Naive B cell (primary cell): ENCODE results near the gene SRRM4. TPM values are rescaled to one million over a fixed set of nuclear protein-coding genes. Genes with fewer than 3 reads are reported as not detected.

Source experiments
- ATAC-seq, 2 donors: fragments of 150-1000 bp; cut with Tn5 transposase; 2 replicates each; pipeline ENCODE4 v1.10.0; 2021; ENCODE audit warnings: low read depth in 2 of 2, mild to moderate bottlenecking in 2 of 2, moderate library complexity in 2 of 2
- DNase-seq: peaks from one replicate; pipeline ENCODE4 v3.0.0; 2022
- H3K27ac Mint-ChIP-seq, 6 donors: one replicate each; pipeline ENCODE4 v1.8.0; 2020 to 2022; ENCODE audit warnings: mild to moderate bottlenecking in 6 of 6, mixed read lengths in 6 of 6, moderate library complexity in 5 of 6, inconsistent platforms in 2 of 6
- H3K27me3 Mint-ChIP-seq, 3 donors: one replicate each; pipeline ENCODE4 v1.8.0; 2021 to 2022; ENCODE audit warnings: mixed read lengths in 3 of 3, mild to moderate bottlenecking in 1 of 3
- H3K36me3 Mint-ChIP-seq, 2 donors: one replicate each; pipeline ENCODE4 v1.8.0; 2020 to 2022; ENCODE audit warnings: mixed read lengths in 2 of 2, inconsistent platforms in 1 of 2, mild to moderate bottlenecking in 1 of 2
- H3K4me1 Mint-ChIP-seq, 3 donors: one replicate each; pipeline ENCODE4 v1.8.0; 2020 to 2022; ENCODE audit warnings: mixed read lengths in 3 of 3, inconsistent platforms in 1 of 3, mild to moderate bottlenecking in 1 of 3, moderate library complexity in 1 of 3
- H3K4me3 Mint-ChIP-seq, 8 donors: one replicate each; pipeline ENCODE4 v1.8.0; 2020 to 2022; ENCODE audit warnings: mild to moderate bottlenecking in 8 of 8, mixed read lengths in 8 of 8, moderate library complexity in 8 of 8, inconsistent platforms in 2 of 8
- H3K9me3 Mint-ChIP-seq, 7 donors: one replicate each; pipeline ENCODE4 v1.8.0; 2020 to 2022; ENCODE audit warnings: mixed read lengths in 7 of 7, mild to moderate bottlenecking in 5 of 7, inconsistent platforms in 2 of 7, moderate library complexity in 1 of 7
- polyA plus RNA-seq, 6 donors: library from polyadenylated mRNA; unstranded; fragments of 300-500 nt; fragmentation: Illumina TruSeq; gene quantifications; one replicate each; pipeline ENCODE4 v1.2.3, GENCODE V29; 2021; ENCODE audit warnings: low read depth in 6 of 6

SRRM4 gene
- polyA plus RNA-seq, 6 donors from 2014 or later = not detected

GRCh38 chr12:119200601-119201000 is 219.3 kb downstream of the SRRM4 start:
- Mint-ChIP-seq H3K9me3 (peaks cover 0 to 4% (median 0%) of the 10 kb centered on the region in 7 donors), H3K4me3 (no peak overlapping the region), H3K36me3 (no peaks in the 10 kb centered on the region), H3K4me1 (no peaks in the 10 kb centered on the region), H3K27me3 (peaks cover 0 to 4% (median 0%) of the 10 kb centered on the region in 3 donors), H3K27ac (no peak overlapping the region)
- ATAC-seq (no peak), DNase-seq (no peak)

DNA sequence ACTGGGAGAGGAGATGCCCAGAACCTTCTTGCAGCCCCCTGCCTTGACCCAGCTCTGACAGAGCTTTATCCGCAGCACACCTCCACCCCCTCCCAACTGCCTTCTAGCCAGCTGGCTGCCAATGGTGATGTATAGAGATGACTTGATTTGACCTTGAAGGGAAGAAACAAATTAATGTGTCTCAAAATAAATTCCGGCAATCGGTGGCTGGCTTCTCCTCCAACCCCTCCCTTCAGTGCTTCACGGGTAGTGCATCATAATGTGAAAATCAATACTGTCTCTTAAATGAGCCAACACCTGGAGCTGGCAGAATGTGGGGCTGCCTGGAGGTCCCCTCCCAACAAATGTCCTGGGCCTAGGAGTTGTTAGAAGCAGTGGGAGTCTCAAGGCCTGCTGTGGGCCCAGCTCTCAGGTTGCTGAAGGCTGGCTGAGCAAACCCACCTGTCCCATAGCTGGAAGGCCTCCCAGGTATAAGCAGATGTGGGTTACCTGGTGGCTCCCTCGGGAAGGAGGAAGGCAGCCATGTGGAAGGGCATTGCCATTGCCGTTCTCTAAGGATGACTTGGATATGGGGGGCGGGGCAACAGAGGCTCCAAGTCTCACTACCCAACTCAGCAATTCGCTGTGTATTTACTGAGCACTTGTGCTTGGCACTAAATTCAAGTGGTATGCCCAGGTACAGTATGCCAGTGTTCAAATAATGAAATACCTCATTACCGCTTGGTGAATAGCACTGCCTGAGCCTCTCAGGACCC is 220.6 kb downstream of the SRRM4 start:
- H3K27ac Mint-ChIP-seq = no peak overlapping the region
- no peak for DNase-seq
- no peak for ATAC-seq
- H3K9me3 Mint-ChIP-seq = no peaks in the 10 kb centered on the region
- peaks cover 0 to 4% (median 0%) of the 10 kb centered on the region in 3 donors for H3K27me3 Mint-ChIP-seq
- no peaks in the 10 kb centered on the region for H3K36me3 Mint-ChIP-seq
- no peaks in the 10 kb centered on the region for H3K4me1 Mint-ChIP-seq
- no peak overlapping the region for H3K4me3 Mint-ChIP-seq

- H3K27me3 Mint-ChIP-seq = peaks cover 0 to 4% (median 0%) of the 10 kb centered on the region in 3 donors
- no peaks in the 10 kb centered on the region for H3K4me1 Mint-ChIP-seq
- H3K4me3 Mint-ChIP-seq = no peak overlapping the region
- no peak overlapping the region for H3K27ac Mint-ChIP-seq
- no peak for ATAC-seq
- no peaks in the 10 kb centered on the region for H3K9me3 Mint-ChIP-seq
- no peak for DNase-seq
- H3K36me3 Mint-ChIP-seq = no peaks in the 10 kb centered on the region
Measured at GRCh38 chr12:119202544-119202943, 221.2 kb downstream of the SRRM4 start.

DNA sequence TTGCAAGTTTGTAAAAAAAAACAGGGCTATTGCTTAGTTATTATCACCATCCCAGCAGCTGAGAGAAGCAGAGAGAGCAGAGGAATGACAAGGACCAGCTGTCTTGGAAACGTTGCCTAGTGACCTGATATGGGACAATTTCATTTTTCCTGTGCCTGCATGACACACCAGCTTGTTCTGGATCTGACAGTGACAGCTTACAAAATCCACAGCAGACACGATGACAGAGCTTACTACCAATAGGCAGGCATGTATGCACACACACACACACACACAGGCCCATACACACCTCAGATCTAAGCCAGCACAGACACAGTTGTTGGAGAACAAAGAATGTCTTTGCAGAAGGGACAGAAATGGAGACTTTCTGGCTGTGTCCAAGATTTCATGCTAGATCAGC is 222.8 kb downstream of the SRRM4 start:
- no peak overlapping the region for H3K4me3 Mint-ChIP-seq
- H3K27ac Mint-ChIP-seq = no peak overlapping the region
- DNase-seq (no peak), ATAC-seq (no peak)
- H3K4me1 Mint-ChIP-seq = no peaks in the 10 kb centered on the region
- peaks cover 0 to 5% (median 0%) of the 10 kb centered on the region in 7 donors for H3K9me3 Mint-ChIP-seq
- no peaks in the 10 kb centered on the region for H3K36me3 Mint-ChIP-seq
- H3K27me3 Mint-ChIP-seq = peaks cover 0 to 9% (median 4%) of the 10 kb centered on the region in 3 donors

DNA sequence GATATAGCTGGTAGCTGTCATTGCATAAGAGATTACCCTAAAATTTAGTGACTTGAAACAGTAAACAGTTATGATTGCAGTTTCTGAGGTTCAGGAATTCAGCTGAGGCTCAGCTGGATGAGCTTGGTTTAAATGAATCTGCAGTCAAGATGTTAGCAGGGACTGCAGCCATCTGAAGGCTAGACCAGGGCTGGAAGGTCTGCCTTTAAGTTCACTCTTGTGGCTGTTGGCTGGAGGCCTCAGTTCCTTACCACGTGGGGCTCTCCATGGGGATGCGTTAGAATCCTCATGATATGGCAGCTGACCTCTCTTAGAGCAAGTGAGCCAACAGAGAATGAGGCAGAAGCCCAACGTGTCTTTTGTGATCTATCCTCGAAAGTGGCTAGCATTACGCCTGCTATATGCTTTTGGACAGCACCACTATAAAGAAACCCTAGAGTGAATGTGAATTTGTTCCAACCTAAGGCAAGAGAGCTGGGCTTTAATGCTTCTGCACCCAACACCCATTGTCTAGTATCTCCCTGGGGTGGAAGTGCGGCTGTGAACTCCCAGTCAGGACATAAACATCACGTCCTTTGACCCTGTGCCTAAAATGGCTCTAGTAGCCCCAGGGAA is 223.4 kb downstream of the SRRM4 start:
- H3K4me3 Mint-ChIP-seq = no peak overlapping the region
- H3K4me1 Mint-ChIP-seq = no peaks in the 10 kb centered on the region
- peaks cover 0 to 9% (median 0%) of the 10 kb centered on the region in 7 donors for H3K9me3 Mint-ChIP-seq
- no peak overlapping the region for H3K27ac Mint-ChIP-seq
- no peaks in the 10 kb centered on the region for H3K36me3 Mint-ChIP-seq
- no peak for DNase-seq
- no peak for ATAC-seq
- peaks cover 0 to 9% (median 4%) of the 10 kb centered on the region in 3 donors for H3K27me3 Mint-ChIP-seq

GRCh38 chr12:119206348-119207062 is 225.2 kb downstream of the SRRM4 start:
- peaks cover 0 to 9% (median 4%) of the 10 kb centered on the region in 3 donors for H3K27me3 Mint-ChIP-seq
- no peak overlapping the region for H3K27ac Mint-ChIP-seq
- H3K36me3 Mint-ChIP-seq = no peaks in the 10 kb centered on the region
- no peak overlapping the region for H3K4me3 Mint-ChIP-seq
- ATAC-seq (no peak), DNase-seq (no peak)
- no peaks in the 10 kb centered on the region for H3K4me1 Mint-ChIP-seq
- H3K9me3 Mint-ChIP-seq = peaks cover 0 to 12% (median 2%) of the 10 kb centered on the region in 7 donors

- no peak for DNase-seq
- no peak for ATAC-seq
- no peaks in the 10 kb centered on the region for H3K4me1 Mint-ChIP-seq
Measured at GRCh38 chr12:119207063-119207560, 225.8 kb downstream of the SRRM4 start.

GRCh38 chr12:119208626-119209061 is 227.3 kb downstream of the SRRM4 start:
- H3K36me3 Mint-ChIP-seq = no peaks in the 10 kb centered on the region
- H3K4me1 Mint-ChIP-seq = no peaks in the 10 kb centered on the region
- DNase-seq (no peak), ATAC-seq (no peak)
- H3K27me3 Mint-ChIP-seq = peaks cover 0 to 9% (median under 1%) of the 10 kb centered on the region in 3 donors
- peaks cover 0 to 12% (median 2%) of the 10 kb centered on the region in 7 donors for H3K9me3 Mint-ChIP-seq
- no peak overlapping the region for H3K27ac Mint-ChIP-seq
- no peak overlapping the region for H3K4me3 Mint-ChIP-seq

More at GRCh38 chr12:119207063-119207560, 225.8 kb downstream of the SRRM4 start:
- Mint-ChIP-seq H3K4me3 (no peak overlapping the region), H3K36me3 (no peaks in the 10 kb centered on the region), H3K9me3 (peaks cover 0 to 12% (median 2%) of the 10 kb centered on the region in 7 donors), H3K27ac (no peak overlapping the region), H3K27me3 (peaks cover 0 to 9% (median 4%) of the 10 kb centered on the region in 3 donors)

DNA sequence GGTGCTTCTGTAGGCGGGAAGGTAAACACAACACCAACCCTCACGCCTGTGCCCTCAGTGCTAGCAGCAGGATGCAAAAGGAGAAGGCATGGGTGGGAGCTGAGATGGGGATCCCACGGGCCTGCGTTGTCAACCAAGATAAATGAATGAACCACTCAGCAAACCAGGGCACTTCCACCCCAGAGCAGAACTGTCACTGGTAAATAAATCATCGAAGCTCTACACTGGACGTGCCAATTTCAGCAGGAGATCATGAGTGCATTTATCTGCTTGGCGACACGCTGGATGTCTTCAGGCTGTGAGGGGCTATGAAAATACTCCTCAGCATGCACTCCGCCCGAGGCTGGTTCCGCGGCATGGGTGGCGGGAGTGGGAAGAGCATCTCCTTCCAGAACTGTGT is 230.5 kb downstream of the SRRM4 start:
- Mint-ChIP-seq H3K9me3 (peaks cover 0 to 12% (median 3%) of the 10 kb centered on the region in 7 donors), H3K4me1 (no peaks in the 10 kb centered on the region), H3K27me3 (peaks cover 0 to 9% (median 0%) of the 10 kb centered on the region in 3 donors), H3K36me3 (no peaks in the 10 kb centered on the region), H3K27ac (no peak overlapping the region), H3K4me3 (no peak overlapping the region)
- no peak for ATAC-seq
- no peak for DNase-seq

Other genes starting within 250 kb of the SRRM4 start
- not detected for gene HSPB8, start 197.4 kb downstream of the SRRM4 start, polyA plus RNA-seq